HepG2 (cell line): Measurements from ENCODE around the gene LRRC43. TPM values are rescaled to one million over a fixed set of nuclear protein-coding genes. Genes with fewer than 3 reads are reported as not detected.

Experiments used
- FOXC1 ChIP-seq: sonication (generic); formaldehyde crosslinking; IDR thresholded peaks from 2 replicates; pipeline ENCODE4 v1.8.0; 2022; ENCODE audit warnings: mild to moderate bottlenecking, missing genetic modification reagents, borderline replicate concordance
- GABPA ChIP-seq, 2 experiments: IDR thresholded peaks; 2 replicates each; pipeline ENCODE4 v1.6.1; 2011 to 2016; ENCODE audit warnings: low read depth in 2 of 2, low read length in 1 of 2, missing biosample characterization in 1 of 2, missing genetic modification characterization in 1 of 2
- MED1 ChIP-seq: sonication (generic); formaldehyde crosslinking; IDR thresholded peaks from 2 replicates; pipeline ENCODE4 v1.4.0; 2020; ENCODE audit warnings: missing genetic modification reagents
- PHF8 ChIP-seq: sonication (generic); formaldehyde crosslinking; IDR thresholded peaks from 2 replicates; pipeline ENCODE4 v1.5.0; 2020; ENCODE audit warnings: missing genetic modification reagents
- ZFP1 ChIP-seq: IDR thresholded peaks from 2 replicates; pipeline ENCODE4 v1.6.1; 2016
- ZNF432 ChIP-seq: sonication (generic); formaldehyde crosslinking; IDR thresholded peaks from 2 replicates; pipeline ENCODE4 v1.5.0; 2020; ENCODE audit warnings: missing genetic modification reagents, mild to moderate bottlenecking, borderline replicate concordance
- ZNF530 ChIP-seq: sonication (generic); formaldehyde crosslinking; IDR thresholded peaks from 2 replicates; pipeline ENCODE4 v1.5.0; 2020; ENCODE audit warnings: low read depth, mild to moderate bottlenecking, missing genetic modification reagents
- polyA plus RNA-seq, 8 experiments: library from polyadenylated mRNA; depleted of rRNA in 3 of 8; stranded (reverse) in 7 of 8; unstranded in 1 of 8; fragments of >200 nt; fragmentation: Illumina TruSeq in 4 of 8; extraction: Trizol in 4 of 8; gene quantifications; 2 replicates each; pipeline versions ENCODE4 v1.2.1 to v1.2.3, GENCODE V29; 2011 to 2016; ENCODE audit warnings: low read depth in 4 of 8, missing spikeins in 1 of 8, mixed read lengths in 1 of 8; ENCODE audit not compliant: insufficient read depth in 1 of 8
- total RNA-seq, 5 experiments: library from RNA; depleted of rRNA; stranded (reverse); fragments of >200 nt; fragmentation: Illumina TruSeq; extraction: Trizol; gene quantifications; 2 replicates each; pipeline ENCODE4 v1.2.3, GENCODE V29; 2016; ENCODE audit warnings: low read depth in 1 of 5
- TF ChIP-seq, protein P1 (sequence below): sonication (generic); formaldehyde crosslinking; conservative IDR thresholded peaks from 2 replicates; pipeline ENCODE4 v1.4.0; 2020; ENCODE audit warnings: missing genetic modification reagents
- TF ChIP-seq, protein P2 (sequence below): sonication (generic); formaldehyde crosslinking; IDR thresholded peaks from 2 replicates; pipeline ENCODE4 v1.4.0; 2020; ENCODE audit warnings: missing genetic modification reagents

LRRC43 gene
- total and polyA plus RNA-seq, 2 of the 13 experiments (the other 11 are each of a cell fraction or from before 2014, with no cell fraction given), result not detected

DNA sequence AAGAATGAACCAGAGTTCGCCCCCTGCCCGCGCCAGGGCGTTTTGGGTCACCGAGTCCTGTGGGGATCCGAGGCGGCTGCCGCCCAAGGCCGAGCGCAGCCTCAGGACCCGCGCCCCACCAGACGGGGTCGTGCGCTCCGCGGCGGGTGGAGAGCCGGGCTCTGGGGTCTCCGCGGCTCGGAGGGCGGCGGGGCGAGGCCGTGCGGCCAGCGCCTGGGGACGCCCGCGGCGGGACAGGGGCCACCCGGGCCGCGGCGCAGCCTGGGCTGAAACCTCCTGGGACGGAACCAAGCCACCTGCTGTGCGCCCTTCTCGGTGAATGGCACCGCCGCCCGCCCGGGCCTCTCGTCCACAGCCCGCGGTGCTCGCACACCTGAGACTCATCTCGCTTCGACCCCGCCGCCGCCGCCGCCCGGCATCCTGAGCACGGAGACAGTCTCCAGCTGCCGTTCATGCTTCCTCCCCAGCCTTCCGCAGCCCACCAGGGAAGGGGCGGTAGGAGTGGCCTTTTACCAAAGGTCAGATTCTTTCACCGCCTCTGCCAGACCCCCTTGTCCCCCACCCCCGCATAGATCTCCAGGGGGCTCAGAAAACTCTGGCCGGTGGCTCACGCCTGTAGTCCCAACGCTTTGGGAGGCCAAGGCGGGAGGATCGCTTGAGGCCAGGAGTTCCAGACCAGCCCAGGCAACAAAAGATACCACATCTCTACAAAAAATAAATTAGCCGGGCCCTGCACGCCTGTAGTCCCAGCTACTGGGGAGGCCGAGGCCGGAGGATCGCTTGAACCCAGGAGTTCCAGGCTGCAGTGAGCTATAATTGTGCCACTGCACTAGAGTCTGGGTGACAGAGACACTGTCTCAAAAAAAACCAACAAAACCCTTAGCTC lies 21.5 kb downstream of the LRRC43 start (continued):
- TF ChIP-seq ZNF432 (CRISPR knock-in tag) (no peak), PHF8 (CRISPR knock-in tag) (no peak), ZNF530 (no peak), MED1 (CRISPR knock-in tag) (no peak), ZFP1 (CRISPR knock-in tag) (no peak), FOXC1 (CRISPR knock-in tag) (no peak), GABPA (IDR thresholded peaks at IDR 0.05; ENCODE audit: low read depth, low read length) (no peak), GABPA (CRISPR knock-in tag; IDR thresholded peaks at IDR 0.05; ENCODE audit: low read depth) (no peak)
- TF ChIP-seq, protein P1, sequence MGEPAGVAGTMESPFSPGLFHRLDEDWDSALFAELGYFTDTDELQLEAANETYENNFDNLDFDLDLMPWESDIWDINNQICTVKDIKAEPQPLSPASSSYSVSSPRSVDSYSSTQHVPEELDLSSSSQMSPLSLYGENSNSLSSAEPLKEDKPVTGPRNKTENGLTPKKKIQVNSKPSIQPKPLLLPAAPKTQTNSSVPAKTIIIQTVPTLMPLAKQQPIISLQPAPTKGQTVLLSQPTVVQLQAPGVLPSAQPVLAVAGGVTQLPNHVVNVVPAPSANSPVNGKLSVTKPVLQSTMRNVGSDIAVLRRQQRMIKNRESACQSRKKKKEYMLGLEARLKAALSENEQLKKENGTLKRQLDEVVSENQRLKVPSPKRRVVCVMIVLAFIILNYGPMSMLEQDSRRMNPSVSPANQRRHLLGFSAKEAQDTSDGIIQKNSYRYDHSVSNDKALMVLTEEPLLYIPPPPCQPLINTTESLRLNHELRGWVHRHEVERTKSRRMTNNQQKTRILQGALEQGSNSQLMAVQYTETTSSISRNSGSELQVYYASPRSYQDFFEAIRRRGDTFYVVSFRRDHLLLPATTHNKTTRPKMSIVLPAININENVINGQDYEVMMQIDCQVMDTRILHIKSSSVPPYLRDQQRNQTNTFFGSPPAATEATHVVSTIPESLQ, result no peak
- TF ChIP-seq, protein P2, sequence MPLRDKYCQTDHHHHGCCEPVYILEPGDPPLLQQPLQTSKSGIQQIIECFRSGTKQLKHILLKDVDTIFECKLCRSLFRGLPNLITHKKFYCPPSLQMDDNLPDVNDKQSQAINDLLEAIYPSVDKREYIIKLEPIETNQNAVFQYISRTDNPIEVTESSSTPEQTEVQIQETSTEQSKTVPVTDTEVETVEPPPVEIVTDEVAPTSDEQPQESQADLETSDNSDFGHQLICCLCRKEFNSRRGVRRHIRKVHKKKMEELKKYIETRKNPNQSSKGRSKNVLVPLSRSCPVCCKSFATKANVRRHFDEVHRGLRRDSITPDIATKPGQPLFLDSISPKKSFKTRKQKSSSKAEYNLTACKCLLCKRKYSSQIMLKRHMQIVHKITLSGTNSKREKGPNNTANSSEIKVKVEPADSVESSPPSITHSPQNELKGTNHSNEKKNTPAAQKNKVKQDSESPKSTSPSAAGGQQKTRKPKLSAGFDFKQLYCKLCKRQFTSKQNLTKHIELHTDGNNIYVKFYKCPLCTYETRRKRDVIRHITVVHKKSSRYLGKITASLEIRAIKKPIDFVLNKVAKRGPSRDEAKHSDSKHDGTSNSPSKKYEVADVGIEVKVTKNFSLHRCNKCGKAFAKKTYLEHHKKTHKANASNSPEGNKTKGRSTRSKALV (CRISPR knock-in tag), result peak; percentile 39; the same call in 1 of the 2 replicates
- TF ChIP-seq, all 625 proteins: peak for 3
